AG09319 (cell line): ENCODE measurements around the gene EHBP1.
"Not testable (repeated sequence)": the region's sequence is repeated elsewhere in the genome, so short reads cannot be mapped to it uniquely, and the experiment has no call there.

Experiments used
- DNase-seq: peaks from one replicate; pipeline ENCODE4 v3.0.0-alpha.2; 2010; ENCODE audit warnings: low read depth; ENCODE audit errors: extremely low read depth
- CTCF ChIP-seq: IDR thresholded peaks from 2 replicates; pipeline ENCODE4 v1.5.1; 2011; ENCODE audit warnings: low read depth, mild to moderate bottlenecking, inconsistent platforms, low read length, moderate library complexity

The EHBP1 gene

GRCh38 chr2:62704654-62705006 is 883 bp upstream of the EHBP1 start:
- TF ChIP-seq CTCF = no peak
- DNase-seq = no peak

DNA sequence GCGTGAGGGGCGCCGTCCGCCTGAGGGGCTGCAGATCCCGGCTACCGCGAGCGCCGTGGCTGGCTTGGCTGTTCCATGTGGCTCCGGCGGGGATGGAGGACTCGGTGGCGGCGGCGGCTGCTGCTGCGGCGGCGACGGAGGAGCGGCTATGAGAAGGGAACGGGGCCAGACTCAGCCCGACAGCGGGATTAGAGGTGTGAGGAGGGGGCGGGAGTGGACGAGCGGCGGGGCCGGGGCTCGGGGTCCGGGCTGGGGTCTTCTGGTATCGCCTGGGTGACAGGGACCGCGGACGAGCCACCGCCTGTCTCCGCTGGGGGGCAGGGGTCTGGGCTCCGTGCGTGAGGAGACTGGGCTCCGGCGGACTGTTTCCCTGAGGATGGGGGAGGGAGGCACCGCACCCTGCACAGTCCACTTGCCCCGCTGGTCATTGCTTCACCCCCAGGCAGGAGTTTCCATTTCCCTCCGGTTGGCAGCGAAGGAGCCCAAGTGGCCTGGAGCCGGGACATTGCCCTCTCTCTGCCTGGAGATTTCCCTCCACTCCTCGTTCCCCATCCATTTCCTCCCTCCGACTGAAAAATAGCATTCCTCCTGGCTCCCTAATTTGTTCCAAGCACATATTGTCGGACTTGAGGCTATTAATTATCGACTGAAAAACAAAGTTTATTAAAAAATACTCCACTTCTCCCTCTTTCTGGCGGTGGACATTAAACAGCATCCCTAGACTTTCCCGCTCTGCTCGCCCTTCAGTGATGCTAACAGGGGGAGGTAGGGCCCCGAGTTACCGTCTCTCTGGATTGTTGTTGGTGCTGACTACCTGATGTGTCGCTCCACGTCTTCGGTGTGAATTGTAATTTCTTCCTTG is 577 bp downstream of the EHBP1 start:
- TF ChIP-seq CTCF = peak; percentile 23
- peak; percentile 43 for DNase-seq

DNA sequence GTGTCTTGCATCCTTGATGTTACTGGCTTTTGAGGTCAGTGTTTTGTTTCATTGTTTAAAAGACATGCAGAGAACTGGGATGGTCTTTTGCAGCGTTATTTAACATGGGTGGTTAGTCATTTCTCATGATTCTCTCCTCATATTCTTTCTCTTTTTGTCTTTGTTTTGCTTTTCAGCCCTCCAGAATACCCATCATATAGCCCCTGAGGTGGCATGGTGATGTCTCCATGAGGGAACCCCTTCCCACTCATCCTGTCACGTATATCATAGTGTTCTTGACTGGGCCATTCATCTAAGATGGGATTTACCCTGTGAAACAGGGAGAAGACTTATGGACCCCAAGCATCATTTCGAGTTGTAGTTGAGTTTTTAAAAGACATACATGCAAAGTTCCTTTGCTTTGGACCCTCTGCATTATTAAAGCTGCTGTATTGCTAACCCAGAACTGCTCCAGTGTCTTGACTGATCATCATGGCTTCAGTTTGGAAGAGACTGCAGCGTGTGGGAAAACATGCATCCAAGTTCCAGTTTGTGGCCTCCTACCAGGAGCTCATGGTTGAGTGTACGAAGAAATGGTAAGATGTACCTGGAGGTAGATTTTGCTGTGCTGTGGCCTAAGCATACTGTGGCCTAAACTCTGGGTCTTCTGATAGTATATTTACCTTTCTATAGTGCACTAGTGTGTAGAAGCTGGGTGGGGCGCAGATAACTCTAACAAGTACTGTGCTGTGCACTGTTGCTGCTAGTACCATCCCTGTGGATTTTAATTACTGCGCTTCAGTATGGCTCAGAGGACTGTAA is 1.4 kb downstream of the EHBP1 start:
- no peak for TF ChIP-seq CTCF
- DNase-seq = no peak

DNA sequence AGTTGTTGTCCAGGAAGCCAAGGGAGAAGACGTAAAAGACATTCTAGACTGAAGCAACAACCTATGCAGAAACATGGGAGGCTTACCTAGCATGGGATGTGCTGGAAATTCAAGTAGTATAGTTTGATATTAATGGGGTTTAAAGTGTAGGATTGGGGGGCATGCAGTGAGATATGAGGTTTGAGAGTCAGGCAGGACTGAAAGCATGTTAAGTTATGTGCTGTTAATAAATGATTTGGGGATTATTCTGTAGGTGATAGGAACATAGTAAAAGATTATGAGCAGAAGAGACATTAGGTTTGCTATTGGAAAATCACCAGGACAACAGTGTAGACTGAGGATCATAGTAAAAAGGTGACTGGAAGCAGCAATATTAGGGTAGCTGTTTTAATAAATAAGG is 3.2 kb downstream of the EHBP1 start:
- no peak for TF ChIP-seq CTCF
- DNase-seq = no peak

GRCh38 chr2:62711832-62712494 is 6.5 kb downstream of the EHBP1 start:
- DNase-seq = no peak
- no peak for TF ChIP-seq CTCF

- DNase-seq = not testable (repeated sequence)
Observed at GRCh38 chr2:62713196-62713595, 7.7 kb downstream of the EHBP1 start.

GRCh38 chr2:62713837-62714236 is 8.3 kb downstream of the EHBP1 start:
- DNase-seq = no peak
- no peak for TF ChIP-seq CTCF
